Prostate gland (tissue), 2 donors: ENCODE measurements around the gene IPO5. TPM values are rescaled to one million over a fixed set of nuclear protein-coding genes. Genes with fewer than 3 reads are reported as not detected.

ENCODE experiments used
- DNase-seq: peaks from one replicate; pipeline ENCODE4 v3.0.0-alpha.2; 2019; ENCODE audit warnings: low spot score
- H3K27ac ChIP-seq, 2 donors: fragments of 200-600 bp; sonication (generic); 2 replicates each; pipeline ENCODE4 v1.5.1; 2017 to 2019
- H3K27me3 ChIP-seq: fragments of 200-600 bp; sonication (generic); replicated peaks from 2 replicates; pipeline ENCODE4 v1.5.1; 2019; ENCODE audit not compliant: insufficient read depth
- H3K36me3 ChIP-seq, 2 donors: fragments of 200-600 bp; sonication (generic); 1 replicate in 1 of 2; 2 replicates in 1 of 2; pipeline versions ENCODE4 v1.5.1 to v1.8.1; 2017 to 2019
- H3K4me1 ChIP-seq: fragments of 200-600 bp; sonication (generic); replicated peaks from 2 replicates; pipeline ENCODE4 v1.5.1; 2019
- H3K4me3 ChIP-seq, 2 donors: fragments of 200-600 bp; sonication (generic); 2 replicates each; pipeline ENCODE4 v1.5.1; 2017 to 2019
- H3K9me3 ChIP-seq: fragments of 200-600 bp; sonication (generic); 2 replicates; pipeline ENCODE4 v1.5.1; 2017
- POLR2A ChIP-seq: fragments of 450-650 bp; IDR thresholded peaks from one replicate; pipeline ENCODE4 v1.6.1; 2016; ENCODE audit warnings: antibody characterized with exemption, mild to moderate bottlenecking
- POLR2AphosphoS5 ChIP-seq: sonication (generic); formaldehyde crosslinking; IDR thresholded peaks from one replicate; pipeline ENCODE4 v1.6.1; 2017; ENCODE audit warnings: antibody characterized with exemption
- WGBS: methylation state at CpG from one replicate; pipeline ENCODE4 v1.1.5; 2018; 5-methylcytosine and 5-hydroxymethylcytosine counted together
- intact Hi-C: fragments of 100-400 bp; cut with DNase I; formaldehyde crosslinking; loops from one replicate; pipeline ENCODE4 v1.14.2; 2022
- total RNA-seq, 2 donors: library from RNA; depleted of rRNA; stranded (reverse); fragments of >200 nt; gene quantifications; one replicate each; pipeline ENCODE4 v1.1.0, GENCODE V29; 2016
- TF ChIP-seq, protein P1 (sequence below), 4 experiments: fragments of 200-600 bp in 2 of 4; fragments of 450-650 bp in 2 of 4; sonication (generic) in 2 of 4; IDR thresholded peaks; 1 replicate in 3 of 4; 2 replicates in 1 of 4; pipeline ENCODE4 v1.5.1; 2016 to 2019; ENCODE audit warnings: antibody characterized with exemption in 4 of 4, mild to moderate bottlenecking in 2 of 4, moderate library complexity in 2 of 4

The IPO5 gene
- 100 to 1,000 TPM in 1 of 2 donors, 10 to 100 TPM in 1; 59.4 to 117 TPM for total RNA-seq

GRCh38 chr13:97953376-97953970 is at the start of gene IPO5:
TSS of gene IPO5 (plus strand) at chr13:97953675. CDS start at chr13:97976697, 23,022 bp downstream.
- Histone ChIP-seq H3K4me1 (no peaks in the 10 kb centered on the region), H3K4me3 (no peak within 1 kb of the TSS), H3K27me3 (no peaks in the 10 kb centered on the region), H3K27ac (no peak within 1 kb of the TSS), H3K9me3 (no peaks in the 10 kb centered on the region), H3K36me3 (no peaks in the 10 kb centered on the region)
- no peak for DNase-seq
- intact Hi-C loops, result no loop called here
- TF ChIP-seq POLR2A (no peak), POLR2AphosphoS5 (no peak)
- TF ChIP-seq, protein P1, sequence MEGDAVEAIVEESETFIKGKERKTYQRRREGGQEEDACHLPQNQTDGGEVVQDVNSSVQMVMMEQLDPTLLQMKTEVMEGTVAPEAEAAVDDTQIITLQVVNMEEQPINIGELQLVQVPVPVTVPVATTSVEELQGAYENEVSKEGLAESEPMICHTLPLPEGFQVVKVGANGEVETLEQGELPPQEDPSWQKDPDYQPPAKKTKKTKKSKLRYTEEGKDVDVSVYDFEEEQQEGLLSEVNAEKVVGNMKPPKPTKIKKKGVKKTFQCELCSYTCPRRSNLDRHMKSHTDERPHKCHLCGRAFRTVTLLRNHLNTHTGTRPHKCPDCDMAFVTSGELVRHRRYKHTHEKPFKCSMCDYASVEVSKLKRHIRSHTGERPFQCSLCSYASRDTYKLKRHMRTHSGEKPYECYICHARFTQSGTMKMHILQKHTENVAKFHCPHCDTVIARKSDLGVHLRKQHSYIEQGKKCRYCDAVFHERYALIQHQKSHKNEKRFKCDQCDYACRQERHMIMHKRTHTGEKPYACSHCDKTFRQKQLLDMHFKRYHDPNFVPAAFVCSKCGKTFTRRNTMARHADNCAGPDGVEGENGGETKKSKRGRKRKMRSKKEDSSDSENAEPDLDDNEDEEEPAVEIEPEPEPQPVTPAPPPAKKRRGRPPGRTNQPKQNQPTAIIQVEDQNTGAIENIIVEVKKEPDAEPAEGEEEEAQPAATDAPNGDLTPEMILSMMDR (IDR thresholded peaks at IDR 0.05), result no peak
- WGBS, result 81% methylated on average over 10 of the region's 10 CpGs

GRCh38 chr13:97904059-97904458 is 49.4 kb upstream of the IPO5 start:
- TF ChIP-seq POLR2AphosphoS5 (no peak), POLR2A (no peak)
- TF ChIP-seq, protein P1 (IDR thresholded peaks at IDR 0.05), result no peak
- no peaks in the 10 kb centered on the region for H3K9me3 ChIP-seq
- DNase-seq, result no peak
- intact Hi-C loops, result no loop called here
- H3K36me3 ChIP-seq, result no peaks in the 10 kb centered on the region
- 45% methylated on average over 2 of the region's 2 CpGs for WGBS
- H3K4me1 ChIP-seq, result no peaks in the 10 kb centered on the region
- no peaks in the 10 kb centered on the region for H3K27me3 ChIP-seq
- H3K4me3 ChIP-seq, result no peak overlapping the region
- H3K27ac ChIP-seq, result no peak overlapping the region

DNA sequence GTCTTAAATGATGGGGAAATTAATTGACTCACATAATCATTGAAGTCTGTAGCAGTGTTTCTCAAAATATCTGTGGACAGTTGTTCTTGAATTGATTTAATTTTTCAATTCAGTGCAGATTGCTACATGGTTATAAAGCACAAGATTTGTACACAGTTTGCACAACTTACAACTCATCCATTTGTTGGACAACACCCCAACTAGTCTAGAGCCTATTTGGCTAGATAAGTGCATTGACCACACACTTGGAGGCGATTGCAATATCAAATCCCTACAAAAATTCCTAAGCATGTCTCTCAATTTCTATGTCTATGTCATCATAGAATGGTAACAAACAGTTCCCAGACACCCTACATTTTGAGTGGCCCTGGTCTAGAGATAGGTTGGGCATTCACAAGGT is 48.0 kb upstream of the IPO5 start:
- intact Hi-C loops, result no loop called here
- TF ChIP-seq POLR2A, result no peak
- no peak for TF ChIP-seq POLR2AphosphoS5
- TF ChIP-seq, protein P1 (IDR thresholded peaks at IDR 0.05), result no peak
- no peak for DNase-seq
- 92% methylated on average over 1 of the region's 1 CpG for WGBS
- Histone ChIP-seq H3K27ac (no peak overlapping the region), H3K27me3 (no peaks in the 10 kb centered on the region), H3K9me3 (no peaks in the 10 kb centered on the region), H3K4me3 (no peak overlapping the region), H3K4me1 (no peaks in the 10 kb centered on the region), H3K36me3 (no peaks in the 10 kb centered on the region)

- Histone ChIP-seq H3K27ac (no peak overlapping the region), H3K9me3 (no peaks in the 10 kb centered on the region), H3K4me1 (no peaks in the 10 kb centered on the region), H3K4me3 (no peak overlapping the region), H3K36me3 (no peaks in the 10 kb centered on the region), H3K27me3 (no peaks in the 10 kb centered on the region)
- TF ChIP-seq, protein P1 (IDR thresholded peaks at IDR 0.05), result peak in 1 of 4 experiments; percentile 29
- TF ChIP-seq POLR2A (no peak), POLR2AphosphoS5 (no peak)
- DNase-seq, result no peak
- WGBS, result 51% methylated on average over 7 of the region's 7 CpGs
- intact Hi-C loops, result no loop called here
Measured at GRCh38 chr13:97911311-97912138, 42.0 kb upstream of the IPO5 start.

DNA sequence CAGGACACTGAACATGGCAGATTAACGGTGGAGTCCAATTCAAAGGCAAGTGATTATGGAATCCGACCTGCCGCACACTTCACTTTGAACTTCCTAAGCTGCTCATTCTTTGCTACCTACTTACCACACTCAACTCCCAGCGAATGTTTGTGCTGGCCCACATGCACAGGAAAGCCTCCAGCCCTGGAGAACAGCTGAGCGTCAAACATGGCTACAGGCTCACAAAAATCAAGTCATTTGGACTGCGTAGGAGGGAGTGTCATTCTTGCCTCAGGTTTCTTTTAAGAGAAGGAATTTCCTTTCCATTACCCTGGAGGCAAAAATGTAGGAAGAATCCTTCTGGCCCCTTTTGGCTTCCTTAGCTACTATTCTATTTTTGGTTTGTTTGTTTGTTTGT is 41.3 kb upstream of the IPO5 start:
- intact Hi-C loops, result no loop called here
- Histone ChIP-seq H3K36me3 (no peaks in the 10 kb centered on the region), H3K27me3 (no peaks in the 10 kb centered on the region), H3K4me3 (no peak overlapping the region), H3K9me3 (no peaks in the 10 kb centered on the region), H3K27ac (no peak overlapping the region), H3K4me1 (no peaks in the 10 kb centered on the region)
- 79% methylated on average over 6 of the region's 6 CpGs for WGBS
- TF ChIP-seq POLR2AphosphoS5 (no peak), POLR2A (no peak)
- TF ChIP-seq, protein P1 (IDR thresholded peaks at IDR 0.05), result no peak
- DNase-seq, result no peak
